ENCODE results near the gene MRC2. TPM values are rescaled to one million over a fixed set of nuclear protein-coding genes. Genes with fewer than 3 reads are reported as not detected.

MRC2 gene
- polyA plus RNA-seq, 2 of the 4 experiments (the other 2 are of a cell fraction): 20.2 to 57.3 TPM

- DNase-seq (ENCODE audit: low read depth in 1 of 2, low spot score in 1 of 2): no peak
- Histone ChIP-seq H3K4me3 (no peak overlapping the region), H3K9me3 (no peaks in the 10 kb centered on the region), H3K4me2 (no peak overlapping the region), H3K4me1 (peaks cover 33% of the 10 kb centered on the region), H3K27ac (no peak overlapping the region)
- ChIA-PET CTCF (interaction anchor here (0.6 to 1.1 kb wide), 3 partner anchors 10 to 94 kb away, joined by 3 to 6 read pairs (median 3); no protein-coding TSS in a partner anchor), POLR2A (no interaction called here)
- TF ChIP-seq TP53 (CRISPR knock-in tag; IDR thresholded peaks at IDR 0.05) (no peak), CBX2 (IDR thresholded peaks at IDR 0.05; ENCODE audit: borderline replicate concordance, low read depth) (no peak), FOSL2 (IDR thresholded peaks at IDR 0.05) (no peak), FOSL2 (CRISPR knock-in tag; IDR thresholded peaks at IDR 0.05) (no peak), ZNF302 (CRISPR knock-in tag; IDR thresholded peaks at IDR 0.05) (no peak), GATA3 (IDR thresholded peaks at IDR 0.05; ENCODE audit: borderline replicate concordance) (no peak), CBX8 (IDR thresholded peaks at IDR 0.05) (no peak), EP300 (IDR thresholded peaks at IDR 0.05) (no peak), HOXA7 (CRISPR knock-in tag; IDR thresholded peaks at IDR 0.05) (no peak), RFX5 (IDR thresholded peaks at IDR 0.05) (no peak), SREBF2 (IDR thresholded peaks at IDR 0.05) (no peak), HOXB5 (CRISPR knock-in tag; IDR thresholded peaks at IDR 0.05) (no peak), HEYL (CRISPR knock-in tag; IDR thresholded peaks at IDR 0.05) (no peak), MAFK (IDR thresholded peaks at IDR 0.05; ENCODE audit: partially characterized antibody) (no peak), RNF2 (IDR thresholded peaks at IDR 0.05; ENCODE audit: borderline replicate concordance, low read depth) (no peak), NFE2L2 (conservative IDR thresholded peaks at IDR 0.05; ENCODE audit: low read length) (no peak), SMC3 (IDR thresholded peaks at IDR 0.05) (no peak), RARB (CRISPR knock-in tag; IDR thresholded peaks at IDR 0.05) (no peak), PBX3 (IDR thresholded peaks at IDR 0.05) (no peak), HDAC2 (IDR thresholded peaks at IDR 0.05) (no peak)
- TF ChIP-seq, protein P1, sequence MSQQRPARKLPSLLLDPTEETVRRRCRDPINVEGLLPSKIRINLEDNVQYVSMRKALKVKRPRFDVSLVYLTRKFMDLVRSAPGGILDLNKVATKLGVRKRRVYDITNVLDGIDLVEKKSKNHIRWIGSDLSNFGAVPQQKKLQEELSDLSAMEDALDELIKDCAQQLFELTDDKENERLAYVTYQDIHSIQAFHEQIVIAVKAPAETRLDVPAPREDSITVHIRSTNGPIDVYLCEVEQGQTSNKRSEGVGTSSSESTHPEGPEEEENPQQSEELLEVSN (IDR thresholded peaks at IDR 0.05; ENCODE audit: borderline replicate concordance, low read depth): no peak
- FAIRE-seq: no peak
- WGBS (ENCODE audit: missing lambda C conversion rate): 87% methylated on average over 25 of the region's 27 CpGs
- no peak for ATAC-seq
Observed at GRCh38 chr17:62631936-62632924, 4.8 kb downstream of the MRC2 start.

- ChIA-PET POLR2A (no interaction called here), CTCF (interaction anchor here (0.6 to 2.2 kb wide), 4 partner anchors 10 to 1239 kb away, joined by 3 to 8 read pairs (median 4); no protein-coding TSS in a partner anchor)
- no peak; a peak in 2 of 6 replicates for ATAC-seq
- no peaks in the 10 kb centered on the region for H3K9me3 ChIP-seq
- no peak for FAIRE-seq
- TF ChIP-seq BCL3 (IDR thresholded peaks at IDR 0.05) (no peak), NPAS2 (CRISPR knock-in tag; IDR thresholded peaks at IDR 0.05; ENCODE audit: borderline replicate concordance) (no peak), TP53 (CRISPR knock-in tag; IDR thresholded peaks at IDR 0.05) (no peak), JUNB (IDR thresholded peaks at IDR 0.05) (no peak), HOXB13 (CRISPR knock-in tag; IDR thresholded peaks at IDR 0.05; ENCODE audit: low read depth) (no peak), PBX3 (IDR thresholded peaks at IDR 0.05) (no peak), ZNF302 (CRISPR knock-in tag; IDR thresholded peaks at IDR 0.05) (no peak), RNF2 (IDR thresholded peaks at IDR 0.05; ENCODE audit: borderline replicate concordance, low read depth) (no peak), ZSCAN20 (CRISPR knock-in tag; IDR thresholded peaks at IDR 0.05) (no peak), ESRRA (IDR thresholded peaks at IDR 0.05; ENCODE audit: borderline replicate concordance, low read length) (no peak), POLR2A (IDR thresholded peaks at IDR 0.05; ENCODE audit: low read length) (no peak), MAZ (IDR thresholded peaks at IDR 0.05; ENCODE audit: borderline replicate concordance, low read depth, low read length) (no peak), MAFK (IDR thresholded peaks at IDR 0.05; ENCODE audit: partially characterized antibody) (no peak)
- no peak overlapping the region for H3K4me3 ChIP-seq
- peaks cover 10% of the 10 kb centered on the region; the same call in 2 of the 3 replicates for H3K4me1 ChIP-seq
- no peak overlapping the region for H3K27ac ChIP-seq
- H3K4me2 ChIP-seq: no peak overlapping the region
- no peak for DNase-seq (ENCODE audit: low read depth in 1 of 2, low spot score in 1 of 2)
- WGBS (ENCODE audit: missing lambda C conversion rate): 82% methylated on average over 9 of the region's 9 CpGs
Observed at GRCh38 chr17:62637809-62638208, 10.3 kb downstream of the MRC2 start.

All from A549 (cell line).